Stimulated activated CD8-positive, alpha-beta memory T cell treated with anti-CD3 and anti-CD28 coated beads, Interleukin-4, amount 100 ng/mL, for 4 hours (primary cell): Measurements from ENCODE around the gene ETFA.

Experiments used
- DNase-seq, 2 donors: peaks; one replicate each; pipeline ENCODE4 v3.0.0-alpha.2; 2020; ENCODE audit warnings: low read depth in 2 of 2, low spot score in 1 of 2

The ETFA gene

DNA sequence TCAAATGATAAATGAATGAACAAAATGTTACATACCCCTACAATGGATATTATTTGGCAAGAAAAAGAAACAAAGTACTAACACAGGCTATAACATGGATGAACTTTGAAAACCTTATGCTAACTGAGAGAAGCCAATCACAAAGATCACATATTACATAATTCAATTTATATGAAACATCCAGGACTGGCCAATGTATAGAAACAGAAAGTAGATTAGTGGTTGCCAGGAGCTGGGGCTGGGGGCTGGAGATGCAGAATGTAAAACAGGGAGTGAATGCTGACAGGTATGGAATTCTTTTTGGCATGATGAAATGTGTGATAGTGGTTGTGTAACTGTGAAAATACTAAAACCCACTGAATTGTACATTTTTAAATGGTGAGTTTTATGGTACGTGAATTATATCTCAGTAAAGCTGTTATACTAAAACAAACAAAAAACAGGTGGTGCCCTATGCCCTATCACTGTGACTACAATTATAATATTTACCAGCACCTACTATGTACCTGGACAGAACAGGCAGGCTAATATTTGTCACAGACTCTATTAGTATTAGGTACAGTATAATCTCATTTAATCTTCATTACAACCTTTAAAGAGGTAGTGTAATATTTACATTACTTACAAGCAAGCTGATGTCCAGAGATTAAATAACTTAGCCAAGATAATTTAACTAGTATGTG is 90.0 kb downstream of the ETFA start:
- DNase-seq = no peak

GRCh38 chr15:76217882-76218217 is 93.4 kb downstream of the ETFA start:
- no peak for DNase-seq

- DNase-seq = no peak
These were observed 94.0 kb downstream of the ETFA start for GRCh38 chr15:76217029-76217881.

DNA sequence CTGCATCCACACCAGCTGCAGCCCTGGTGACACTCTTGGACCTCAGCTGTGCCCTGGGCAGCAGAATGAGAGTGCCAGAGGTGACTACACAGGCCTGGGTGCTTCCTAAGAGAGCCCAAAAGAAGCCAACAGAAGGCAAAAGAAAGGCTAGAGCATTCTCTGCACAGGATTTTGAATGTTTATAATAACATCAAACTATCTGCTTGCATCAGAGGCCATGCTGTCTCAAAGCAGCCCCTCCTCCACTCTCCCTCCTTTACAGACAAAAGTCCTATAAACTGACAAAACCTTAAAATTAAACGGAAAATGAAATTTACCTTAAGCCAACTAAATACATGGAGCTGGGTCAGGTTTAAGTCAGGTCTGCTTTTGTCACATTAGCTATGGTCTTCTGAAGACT is 95.6 kb downstream of the ETFA start:
- no peak for DNase-seq

- DNase-seq = no peak
These were observed 101.3 kb downstream of the ETFA start for GRCh38 chr15:76209942-76210341.

DNA sequence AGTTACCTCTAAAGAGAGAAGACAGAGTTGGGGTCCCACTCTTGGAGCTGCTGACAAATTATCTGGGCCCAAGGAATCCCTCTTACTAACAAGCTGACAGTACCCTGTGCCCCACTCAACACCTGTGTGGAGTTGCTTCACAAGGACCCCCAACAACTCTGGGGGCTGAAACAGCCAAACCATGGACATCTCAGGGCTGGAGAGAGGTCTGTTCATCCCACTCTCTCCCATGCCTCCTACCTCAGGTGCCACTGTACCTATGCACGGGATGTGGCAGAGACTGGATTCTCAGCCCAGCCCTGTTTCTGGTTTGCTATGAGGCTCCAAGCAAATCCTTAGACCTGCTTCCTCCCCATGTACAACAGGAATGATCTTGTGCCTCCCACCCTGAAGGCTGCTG is 101.7 kb downstream of the ETFA start:
- DNase-seq = no peak

- DNase-seq = no peak
These were observed 102.4 kb downstream of the ETFA start for GRCh38 chr15:76208786-76209424.

- DNase-seq = no peak
These were observed 103.0 kb downstream of the ETFA start for GRCh38 chr15:76208084-76208785.

DNA sequence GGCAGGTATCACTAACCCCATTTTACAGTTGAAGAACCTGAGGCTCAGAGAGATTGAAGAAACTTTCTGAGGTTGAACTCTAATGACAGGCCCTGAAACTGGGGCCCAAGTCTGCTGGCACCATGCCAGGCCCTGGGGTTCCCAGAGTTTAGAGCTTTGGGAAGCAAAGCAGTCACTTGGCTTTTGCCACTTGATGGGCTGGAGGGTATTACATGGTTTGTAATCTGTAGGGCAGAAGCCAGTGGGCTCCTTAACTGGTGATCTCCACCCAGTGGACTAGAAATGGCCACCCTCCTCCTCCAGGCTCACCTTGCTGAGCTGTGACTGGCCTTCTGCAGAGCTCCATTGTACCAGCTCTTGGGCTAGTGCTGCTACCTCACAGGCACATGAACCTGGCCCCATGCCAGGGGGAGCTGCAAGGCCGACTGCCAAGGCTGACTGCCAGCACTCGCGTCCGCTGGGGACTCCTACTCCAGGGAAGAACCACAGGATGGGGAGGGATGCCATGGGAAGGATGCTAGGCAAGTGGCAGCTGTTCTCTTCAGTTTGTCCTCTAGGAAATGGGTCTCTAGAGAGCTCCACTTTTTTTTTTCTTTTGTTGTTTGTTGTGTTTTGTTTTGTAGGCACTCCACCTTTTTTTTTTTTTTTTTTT is 104.8 kb downstream of the ETFA start:
- DNase-seq = no peak

GRCh38 chr15:76204916-76205460 is 106.3 kb downstream of the ETFA start:
- DNase-seq = no peak

GRCh38 chr15:76204109-76204845 is 107.0 kb downstream of the ETFA start:
- no peak for DNase-seq

- DNase-seq = no peak
These were observed 107.7 kb downstream of the ETFA start for GRCh38 chr15:76203346-76204108.

DNA sequence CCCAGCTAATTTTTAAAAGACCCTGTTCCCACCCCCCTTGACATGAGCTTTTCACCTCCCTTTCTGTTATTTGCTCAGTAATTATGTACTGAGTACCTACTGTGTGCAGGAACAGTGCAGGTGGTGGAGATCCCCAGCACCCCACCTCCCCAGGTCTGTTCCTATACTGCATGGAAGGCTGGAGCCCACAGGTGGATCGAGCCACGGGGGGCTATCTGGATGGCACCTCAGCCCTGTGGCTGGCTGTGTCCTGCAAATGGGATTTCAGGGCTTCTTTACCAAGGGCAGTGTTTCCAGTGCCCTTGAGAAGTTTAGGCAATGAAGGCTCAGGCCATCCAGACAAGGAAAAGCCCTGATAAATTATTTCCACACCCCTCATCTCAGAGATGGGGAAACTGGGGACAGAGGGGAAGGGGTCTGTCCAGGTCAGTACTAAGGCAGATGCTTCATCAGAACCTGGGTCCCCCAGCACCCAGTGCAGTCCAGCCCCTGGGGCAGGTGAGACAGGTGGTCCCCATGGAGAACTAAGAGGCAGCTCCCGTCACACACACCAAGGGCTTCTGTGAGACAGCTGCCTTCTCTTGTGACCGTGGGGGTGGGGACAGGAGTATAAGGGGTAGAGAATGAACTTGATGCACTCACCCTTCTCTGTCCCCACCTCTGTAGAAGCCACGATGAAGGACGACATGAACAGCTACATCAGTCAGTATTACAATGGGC is 109.6 kb downstream of the ETFA start:
- DNase-seq = no peak

DNA sequence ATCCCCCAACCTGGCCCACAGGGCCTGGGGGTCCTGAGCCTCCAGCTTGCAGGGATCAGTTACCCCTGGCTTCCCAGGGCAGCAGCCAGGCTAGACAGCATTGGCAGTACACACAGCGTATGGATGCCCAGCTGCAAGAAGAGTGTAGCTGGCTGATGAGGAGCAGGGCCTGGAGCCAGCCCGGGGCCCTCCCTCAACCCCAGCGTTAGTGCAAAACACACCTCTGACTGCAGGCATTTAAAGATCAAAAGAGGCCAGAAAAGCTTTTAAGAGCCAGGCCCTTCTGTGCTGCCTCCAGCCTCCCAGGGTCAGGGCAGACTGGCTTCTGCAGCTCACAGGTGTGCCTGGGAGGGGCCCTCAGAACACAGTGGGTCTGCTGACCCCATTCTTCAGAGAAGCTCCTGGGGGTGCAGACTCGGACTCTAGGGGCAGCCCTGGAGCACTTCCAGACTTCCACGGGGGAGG is 110.6 kb downstream of the ETFA start:
- DNase-seq = no peak

- DNase-seq = no peak
These were observed 111.2 kb downstream of the ETFA start for GRCh38 chr15:76200083-76200465.

DNA sequence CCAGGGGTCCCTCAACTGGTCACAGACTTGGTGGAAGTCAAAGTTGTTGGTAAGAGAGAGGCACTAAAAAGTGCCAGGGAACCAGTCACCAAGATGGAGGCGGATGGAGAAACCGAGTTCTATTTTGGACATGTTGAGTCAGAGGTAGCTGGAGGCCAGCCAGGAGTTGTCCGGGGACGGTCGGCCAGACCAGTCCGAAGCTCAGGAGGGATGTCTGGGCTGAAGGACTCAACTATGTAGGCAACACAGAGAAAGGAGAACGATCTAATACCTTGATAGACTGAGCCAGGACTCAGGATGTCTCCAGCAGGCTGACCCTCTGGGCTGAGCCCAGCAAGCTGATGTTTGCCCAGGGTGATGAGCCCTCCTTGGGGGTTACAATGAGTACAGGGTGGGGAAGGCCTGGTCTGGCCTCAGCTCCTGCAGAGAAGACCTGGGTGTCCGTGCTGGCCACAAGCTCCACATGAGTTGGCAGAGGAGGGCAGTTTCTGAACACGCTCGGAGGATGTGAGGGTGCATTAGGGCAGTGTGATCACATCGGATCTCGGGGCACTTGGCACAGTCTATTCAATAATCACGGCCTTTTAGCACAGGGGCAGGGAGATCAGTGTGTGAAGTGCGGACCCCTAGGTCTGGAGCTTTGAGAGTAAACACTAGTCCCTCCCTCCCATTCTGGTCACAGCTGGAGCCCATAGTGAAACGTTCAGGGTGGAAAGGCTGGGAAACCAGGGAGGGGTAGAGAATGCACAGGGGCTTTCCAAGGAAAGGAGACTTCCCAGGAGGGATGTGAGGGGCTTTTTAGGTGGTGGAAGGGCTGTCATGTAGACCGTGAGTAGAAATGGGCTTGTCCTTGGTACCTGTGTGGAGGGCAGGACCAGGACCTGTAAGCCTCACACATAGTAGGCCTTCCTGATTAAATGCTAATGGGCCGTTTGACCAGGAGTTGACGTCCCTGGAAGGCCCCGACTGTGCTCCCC is 111.9 kb downstream of the ETFA start:
- no peak for DNase-seq

GRCh38 chr15:76198456-76199105 is 112.7 kb downstream of the ETFA start:
- DNase-seq = no peak
